GM10266 (cell line): Measurements from ENCODE around the gene WNT7B.

Experiments
- DNase-seq: peaks from one replicate; pipeline ENCODE4 v3.0.0; 2012; ENCODE audit errors: extremely low spot score
- CTCF ChIP-seq: IDR thresholded peaks from 2 replicates; pipeline ENCODE4 v1.5.1; 2012; ENCODE audit warnings: mild to moderate bottlenecking, low read depth; ENCODE audit not compliant: control insufficient read depth, insufficient read depth; ENCODE audit errors: missing control alignments

The WNT7B gene

GRCh38 chr22:46021577-46021976, 44.6 kb upstream of the WNT7B start:
- TF ChIP-seq CTCF, result no peak

GRCh38 chr22:46019351-46019750, 42.4 kb upstream of the WNT7B start:
- TF ChIP-seq CTCF, result no peak
- DNase-seq, result no peak

More at GRCh38 chr22:46021577-46021976, 44.6 kb upstream of the WNT7B start:
- no peak for DNase-seq

- DNase-seq, result no peak
- no peak for TF ChIP-seq CTCF
Observed at GRCh38 chr22:46018859-46019258, 41.9 kb upstream of the WNT7B start.

GRCh38 chr22:46017166-46017565, 40.2 kb upstream of the WNT7B start:
- TF ChIP-seq CTCF, result no peak
- DNase-seq, result no peak

- peak; percentile 91 for DNase-seq
- peak; percentile 70 for TF ChIP-seq CTCF
Observed at GRCh38 chr22:46013460-46014416, 36.8 kb upstream of the WNT7B start.

GRCh38 chr22:46012881-46013281, 35.9 kb upstream of the WNT7B start:
- no peak for DNase-seq
- no peak for TF ChIP-seq CTCF
